AG08396 (cell line): ENCODE results near the gene THBS2.
"Not testable (repeated sequence)": the region's sequence is repeated elsewhere in the genome, so short reads cannot be mapped to it uniquely, and the experiment has no call there.

Experiments
- DNase-seq: peaks from one replicate; pipeline ENCODE4 v3.0.0; 2012; ENCODE audit warnings: low spot score, mixed read lengths

Gene THBS2

GRCh38 chr6:169271877-169272216, 18.2 kb upstream of the THBS2 start:
- DNase-seq = no peak

- no peak for DNase-seq
These were observed 17.7 kb upstream of the THBS2 start for GRCh38 chr6:169271158-169271876.

DNA sequence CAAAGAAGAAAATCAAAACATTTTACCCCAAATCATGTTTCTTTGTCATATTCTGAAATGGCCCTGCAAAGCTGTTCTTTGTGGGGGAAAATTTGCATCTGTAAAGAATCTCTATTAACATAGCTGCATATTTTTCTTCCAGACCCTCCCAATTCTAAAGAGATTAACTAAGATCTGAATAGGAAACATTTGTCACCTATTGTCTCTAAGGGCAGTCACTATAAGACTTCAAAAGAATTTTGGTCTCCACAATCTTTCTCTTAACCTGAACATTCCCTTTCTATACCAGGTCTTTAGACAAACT, 16.4 kb upstream of the THBS2 start:
- DNase-seq = not testable (repeated sequence)

DNA sequence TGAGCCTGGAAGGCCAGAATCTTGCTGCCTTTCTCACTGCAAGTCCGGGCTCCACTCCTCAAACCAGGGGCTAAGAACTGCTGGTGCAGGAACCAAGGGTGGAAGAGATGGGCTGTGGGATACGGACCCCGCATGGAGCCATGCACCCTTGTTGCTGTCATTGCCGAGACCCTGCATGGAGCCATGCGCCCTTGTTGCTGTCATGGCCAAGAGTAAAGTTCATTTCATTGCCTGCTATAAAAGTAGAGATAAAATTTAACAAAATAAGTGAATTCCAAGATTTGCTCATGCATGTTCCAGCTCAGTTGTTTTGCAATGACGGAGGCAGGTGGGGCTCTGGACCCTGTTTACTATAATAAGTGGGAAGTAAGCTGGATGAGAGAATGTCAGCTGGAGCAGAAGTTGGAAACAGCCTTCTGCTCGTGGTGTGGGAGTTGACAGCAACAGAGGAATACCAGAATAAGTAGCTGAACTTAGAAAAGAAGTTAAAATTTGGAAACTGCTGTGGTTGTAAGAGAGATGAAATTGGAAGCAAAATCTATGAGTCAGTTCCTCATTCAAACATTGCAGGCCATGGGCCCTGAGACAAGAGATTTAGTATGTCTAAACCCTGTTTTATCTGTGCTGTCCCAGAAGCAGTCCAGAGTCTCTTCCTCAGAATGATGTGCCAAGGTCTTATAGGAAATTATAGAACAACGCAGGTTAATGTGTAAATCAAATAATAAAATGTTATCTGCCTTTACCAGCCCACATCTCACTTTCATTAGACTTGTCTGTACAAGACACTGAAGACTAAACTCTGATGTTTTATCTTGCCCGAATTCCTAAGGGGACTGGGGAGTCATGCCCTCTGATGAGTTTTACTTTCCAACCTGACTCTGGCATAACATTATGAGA, 15.8 kb upstream of the THBS2 start:
- no peak for DNase-seq

DNA sequence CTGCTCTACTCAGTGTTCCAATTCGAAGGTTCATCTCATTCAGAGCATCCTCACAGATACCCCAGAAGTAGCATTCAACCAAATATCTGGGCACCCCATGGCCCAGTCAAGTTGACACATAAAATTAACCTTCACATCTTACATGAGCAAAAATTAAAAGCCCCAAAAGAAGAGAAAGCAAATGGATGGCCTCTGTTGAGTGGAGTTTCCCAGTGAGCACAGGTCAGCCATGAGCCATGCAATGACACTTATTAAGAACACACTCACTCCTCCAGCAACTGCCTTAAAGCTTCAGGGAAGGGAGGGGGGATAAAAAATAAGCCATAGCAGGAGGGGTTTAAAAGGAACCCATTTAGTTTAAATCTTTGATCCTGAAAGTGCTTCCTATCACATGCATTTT, 14.6 kb upstream of the THBS2 start:
- no peak for DNase-seq

- DNase-seq = no peak
These were observed 13.3 kb upstream of the THBS2 start for GRCh38 chr6:169266746-169267591.

- DNase-seq = no peak
These were observed 12.6 kb upstream of the THBS2 start for GRCh38 chr6:169266261-169266660.

DNA sequence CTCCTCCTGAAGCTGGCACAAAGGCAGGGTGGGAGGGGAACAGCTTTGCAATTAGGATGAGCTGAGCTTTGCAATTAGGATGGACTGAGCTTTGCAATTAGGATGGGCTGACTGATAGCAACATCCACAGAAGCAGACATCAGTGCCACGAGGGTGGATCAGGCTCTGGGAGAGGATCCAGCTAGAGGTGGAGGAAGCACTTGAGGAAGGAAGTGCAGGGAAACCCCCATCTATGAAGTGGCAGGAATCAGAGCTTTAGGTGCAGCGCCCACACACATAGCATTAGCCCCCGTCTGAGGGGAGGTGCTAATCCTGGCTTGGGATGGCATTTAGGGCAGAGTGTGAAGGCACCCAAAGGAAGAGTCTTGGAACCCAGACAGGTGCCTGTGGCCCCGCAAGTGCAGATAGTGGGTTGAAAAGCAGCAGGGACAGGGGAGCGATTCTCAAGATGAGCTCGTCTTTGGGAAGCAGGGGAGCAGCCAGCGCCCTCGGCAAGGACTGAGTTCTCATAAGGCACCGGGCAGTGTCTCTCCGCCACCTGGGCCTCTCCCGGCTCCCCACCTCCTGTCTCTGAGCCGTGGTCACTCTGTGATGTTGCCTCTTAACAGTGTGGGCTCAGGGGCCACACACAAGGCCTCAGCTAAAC, 12.0 kb upstream of the THBS2 start:
- no peak for DNase-seq

DNA sequence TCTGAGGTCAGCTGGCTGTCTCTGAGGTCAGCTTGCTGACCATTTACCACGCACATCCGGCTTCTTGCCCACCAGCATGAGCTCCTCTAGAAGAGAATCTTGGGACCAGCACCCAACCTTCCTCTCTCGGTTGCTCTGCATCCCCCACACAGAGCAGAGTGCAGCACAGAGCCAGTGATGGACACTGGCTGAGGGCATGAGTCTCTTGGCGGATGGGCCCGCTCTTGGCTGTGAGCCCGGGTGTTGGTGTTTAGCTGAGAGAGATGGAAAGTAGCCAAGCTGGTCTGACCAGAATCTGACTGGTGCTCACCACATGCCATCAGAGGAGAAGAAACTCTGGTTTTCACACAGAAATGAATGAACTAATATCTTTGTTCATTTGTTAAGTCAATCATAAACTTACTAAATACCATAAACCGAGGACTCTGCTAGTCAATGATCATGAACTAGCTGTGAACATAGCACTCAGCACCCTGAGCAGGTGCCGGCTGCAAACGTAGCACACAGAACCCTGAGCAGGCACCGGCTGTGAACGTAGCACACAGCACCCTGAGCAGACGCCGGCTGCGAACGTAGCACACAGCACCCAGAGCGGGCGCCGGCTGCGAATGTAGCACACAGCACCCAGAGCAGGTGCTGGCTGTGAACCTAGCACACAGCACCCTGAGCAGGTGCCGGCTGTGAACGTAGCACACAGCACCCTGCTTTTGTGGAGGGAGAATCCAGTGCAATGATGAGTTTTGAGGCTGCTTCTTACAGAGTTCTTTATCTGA, 10.4 kb upstream of the THBS2 start:
- peak; percentile 79 for DNase-seq

DNA sequence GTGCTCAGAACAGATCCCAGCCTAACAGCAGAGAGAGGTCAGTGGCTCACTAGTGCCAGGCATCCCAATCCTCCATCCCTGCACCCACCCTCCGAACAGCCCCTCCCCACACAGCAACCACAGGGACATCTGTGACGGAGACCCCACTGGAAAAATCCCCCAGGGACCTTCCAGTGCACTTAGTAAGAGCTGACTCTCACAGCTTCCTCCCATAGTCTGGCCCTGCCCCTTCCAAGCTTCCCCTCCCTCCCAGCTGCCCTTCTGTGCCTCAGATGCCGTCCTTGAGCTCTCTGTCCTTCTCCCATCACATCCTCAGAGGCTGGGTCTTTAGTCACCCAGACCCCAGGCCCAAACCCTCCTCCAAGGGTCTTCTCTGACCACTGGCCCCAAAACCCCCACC, 9.7 kb upstream of the THBS2 start:
- no peak for DNase-seq

DNA sequence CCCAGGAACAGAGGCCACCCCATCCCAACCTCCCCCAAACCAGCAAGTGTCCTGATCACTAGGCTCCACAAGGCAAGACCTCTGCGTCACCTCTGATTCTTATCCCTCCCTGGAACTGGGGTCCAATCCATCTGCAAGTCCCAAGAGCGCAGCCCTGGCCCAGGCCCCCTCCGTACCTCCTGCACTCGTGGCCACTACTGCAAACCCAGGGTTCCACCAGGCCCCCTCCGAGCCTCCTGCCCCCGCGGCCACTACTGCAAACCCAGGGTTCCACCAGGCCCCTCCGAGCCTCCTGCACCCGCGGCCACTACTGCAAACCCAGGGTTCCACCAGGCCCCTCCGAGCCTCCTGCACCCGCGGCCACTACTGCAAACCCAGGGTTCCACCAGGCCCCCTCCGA, 9.0 kb upstream of the THBS2 start:
- DNase-seq = not testable (repeated sequence)

DNA sequence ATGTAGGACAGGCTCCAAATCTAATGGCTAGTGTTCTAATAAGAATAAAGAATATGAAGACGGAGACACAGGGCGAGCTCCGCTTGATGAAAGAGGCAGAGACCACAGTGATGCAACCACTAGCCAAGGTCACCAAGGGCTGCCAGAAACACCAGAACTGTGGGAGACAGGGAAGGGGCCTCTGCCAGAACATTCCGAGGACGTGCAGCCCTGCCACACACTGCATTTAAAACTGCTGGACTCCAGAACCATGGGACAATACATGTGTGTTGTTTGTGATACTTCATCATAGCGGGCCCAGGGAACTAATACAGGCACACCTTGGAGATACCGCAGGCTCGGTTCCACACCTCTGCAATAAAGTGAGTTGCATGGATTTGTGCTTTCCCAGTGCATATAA, 2.9 kb upstream of the THBS2 start:
- no peak for DNase-seq

GRCh38 chr6:169256061-169256460, 2.4 kb upstream of the THBS2 start:
- no peak for DNase-seq

GRCh38 chr6:169255643-169256042, 2.0 kb upstream of the THBS2 start:
- DNase-seq = no peak

GRCh38 chr6:169254456-169255316, 1.0 kb upstream of the THBS2 start:
- DNase-seq = no peak

DNA sequence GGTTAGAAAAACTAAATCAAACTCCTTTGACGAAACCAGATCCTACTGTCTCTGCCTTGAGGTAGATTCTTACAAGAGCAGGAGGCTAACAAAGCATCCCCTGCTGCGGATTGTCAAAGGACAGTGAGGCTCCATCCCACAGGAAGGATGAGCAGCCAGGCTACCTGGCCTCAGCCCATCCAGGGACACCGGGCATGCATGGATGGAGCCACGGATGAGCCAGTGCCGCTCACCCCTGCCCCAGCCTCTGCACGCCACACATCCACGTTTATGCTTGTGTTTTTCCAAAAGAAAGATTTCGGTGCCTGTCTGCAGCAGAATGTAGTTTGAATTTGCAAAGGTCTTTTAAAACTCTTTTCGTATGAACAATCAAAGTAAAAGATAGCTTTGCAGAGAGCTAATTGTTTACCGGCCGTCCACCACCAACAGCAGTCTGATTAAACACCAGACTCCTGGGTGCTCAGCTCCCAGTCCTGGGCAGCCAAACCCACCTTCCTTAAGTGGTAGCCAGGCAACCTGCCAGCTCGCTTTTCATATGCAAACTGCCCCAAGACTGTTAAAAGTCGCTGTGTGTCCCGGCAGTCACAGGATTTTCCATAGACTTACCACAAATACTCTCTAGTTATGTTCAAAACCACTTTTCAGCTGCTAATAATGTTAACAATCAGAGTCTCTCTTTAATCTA, 999 bp downstream of the THBS2 start:
- no peak for DNase-seq

GRCh38 chr6:169251822-169252504, 1.7 kb downstream of the THBS2 start:
- DNase-seq = no peak

- no peak for DNase-seq
These were observed 2.3 kb downstream of the THBS2 start for GRCh38 chr6:169251371-169251802.

DNA sequence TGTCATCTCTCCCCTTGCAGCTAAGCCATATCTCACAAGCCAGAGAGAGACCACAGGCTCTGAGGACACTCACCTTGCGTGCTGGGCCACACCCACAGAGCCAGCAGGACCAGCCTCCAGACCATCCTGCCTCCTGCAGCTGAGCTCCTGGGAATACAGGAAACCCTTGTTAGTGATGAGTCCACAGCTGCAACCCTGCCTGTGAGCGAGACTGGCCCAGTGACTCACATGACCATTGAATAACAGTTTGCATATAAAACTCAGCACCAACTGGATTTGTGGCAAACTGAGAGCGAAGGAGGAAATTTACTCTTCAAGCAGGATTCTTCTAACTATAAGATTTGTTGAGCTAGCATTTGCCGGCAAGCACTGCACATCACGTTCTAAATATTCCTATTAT, 3.0 kb downstream of the THBS2 start:
- DNase-seq = peak; percentile 89
